Activated naive CD4-positive, alpha-beta T cell treated with anti-CD3 and anti-CD28 coated beads for 36 hours (primary cell): Measurements from ENCODE around the gene SLC25A22. TPM values are rescaled to one million over a fixed set of nuclear protein-coding genes. Genes with fewer than 3 reads are reported as not detected.

ENCODE experiments used
- CTCF ChIA-PET: fragments of 350-600 bp; sonication (Branson Sonifier 250); formaldehyde crosslinking; loops from one replicate; lab custom pipeline; 2021; ENCODE audit warnings: antibody characterized with exemption; lab: Charles Lee
- DNase-seq: peaks from one replicate; pipeline ENCODE4 v3.0.0-alpha.2; 2020
- H3K27ac Mint-ChIP-seq: one replicate; pipeline ENCODE4 v1.8.0; 2021; ENCODE audit warnings: mild to moderate bottlenecking, mixed read lengths
- H3K27me3 Mint-ChIP-seq: one replicate; pipeline ENCODE4 v1.8.0; 2021; ENCODE audit warnings: low read depth, mixed read lengths
- H3K36me3 Mint-ChIP-seq: one replicate; pipeline ENCODE4 v1.8.0; 2021; ENCODE audit warnings: low read depth, mixed read lengths
- H3K4me1 Mint-ChIP-seq: one replicate; pipeline ENCODE4 v1.8.0; 2021; ENCODE audit warnings: low read depth, mixed read lengths
- H3K4me3 Mint-ChIP-seq: one replicate; pipeline ENCODE4 v1.8.0; 2021; ENCODE audit warnings: mild to moderate bottlenecking, moderate library complexity, mixed read lengths
- H3K9me3 Mint-ChIP-seq: one replicate; pipeline ENCODE4 v1.8.0; 2021; ENCODE audit warnings: mixed read lengths
- intact Hi-C: fragments of 100-400 bp; cut with micrococcal nuclease; formaldehyde crosslinking; loops from one replicate; pipeline ENCODE4 v1.15.1; 2023
- total RNA-seq, 2 experiments: library from RNA; stranded (reverse); gene quantifications; one replicate each; pipeline ENCODE4 v1.2.3, GENCODE V29; 2021

Gene SLC25A22
- total RNA-seq, 2 experiments from 2014 or later: 19.1 to 21.8 TPM

GRCh38 chr11:839875-840617 is 42.0 kb upstream of the SLC25A22 start:
- Mint-ChIP-seq H3K27me3 (no peaks in the 10 kb centered on the region), H3K4me1 (peaks cover 27% of the 10 kb centered on the region), H3K4me3 (peak overlapping the region; percentile 84), H3K36me3 (peaks cover 2% of the 10 kb centered on the region), H3K27ac (no peak overlapping the region), H3K9me3 (no peaks in the 10 kb centered on the region)
- CTCF ChIA-PET: no interaction called here
- DNase-seq: no peak
- intact Hi-C loops: loop anchor here (5.0 kb wide), 1 partner anchor 87 kb away; the partner anchor contains the start of gene AP2A2

- no peak for DNase-seq
- H3K27me3 Mint-ChIP-seq: peaks cover under 1% of the 10 kb centered on the region
- H3K4me3 Mint-ChIP-seq: no peak overlapping the region
- no peaks in the 10 kb centered on the region for H3K9me3 Mint-ChIP-seq
- intact Hi-C loops: no loop called here
- H3K27ac Mint-ChIP-seq: no peak overlapping the region
- H3K4me1 Mint-ChIP-seq: peaks cover 29% of the 10 kb centered on the region
- CTCF ChIA-PET: no interaction called here
- H3K36me3 Mint-ChIP-seq: peaks cover 2% of the 10 kb centered on the region
Measured at GRCh38 chr11:839280-839623, 41.2 kb upstream of the SLC25A22 start.

- Mint-ChIP-seq H3K4me3 (no peak overlapping the region), H3K27ac (no peak overlapping the region), H3K27me3 (peaks cover 6% of the 10 kb centered on the region), H3K9me3 (no peaks in the 10 kb centered on the region), H3K36me3 (peaks cover 2% of the 10 kb centered on the region), H3K4me1 (peaks cover 31% of the 10 kb centered on the region)
- intact Hi-C loops: no loop called here
- CTCF ChIA-PET: no interaction called here
- no peak for DNase-seq
Measured at GRCh38 chr11:838441-839279, 40.6 kb upstream of the SLC25A22 start.

- Mint-ChIP-seq H3K4me3 (no peak overlapping the region), H3K9me3 (no peaks in the 10 kb centered on the region), H3K27me3 (peaks cover 6% of the 10 kb centered on the region), H3K4me1 (peaks cover 27% of the 10 kb centered on the region), H3K36me3 (peaks cover 2% of the 10 kb centered on the region), H3K27ac (no peak overlapping the region)
- no peak for DNase-seq
- CTCF ChIA-PET: no interaction called here
- intact Hi-C loops: no loop called here
Measured at GRCh38 chr11:837990-838307, 39.9 kb upstream of the SLC25A22 start.

- CTCF ChIA-PET: no interaction called here
- no peak overlapping the region for H3K27ac Mint-ChIP-seq
- DNase-seq: no peak
- no peak overlapping the region for H3K4me3 Mint-ChIP-seq
- peaks cover 27% of the 10 kb centered on the region for H3K4me1 Mint-ChIP-seq
- H3K27me3 Mint-ChIP-seq: peaks cover 6% of the 10 kb centered on the region
- H3K36me3 Mint-ChIP-seq: peaks cover 2% of the 10 kb centered on the region
- intact Hi-C loops: no loop called here
- no peaks in the 10 kb centered on the region for H3K9me3 Mint-ChIP-seq
Measured at GRCh38 chr11:837189-837989, 39.3 kb upstream of the SLC25A22 start.

GRCh38 chr11:836700-837099 is 38.6 kb upstream of the SLC25A22 start:
- CTCF ChIA-PET: no interaction called here
- intact Hi-C loops: no loop called here
- peaks cover 2% of the 10 kb centered on the region for H3K36me3 Mint-ChIP-seq
- DNase-seq: no peak
- peaks cover 11% of the 10 kb centered on the region for H3K27me3 Mint-ChIP-seq
- no peak overlapping the region for H3K4me3 Mint-ChIP-seq
- H3K9me3 Mint-ChIP-seq: no peaks in the 10 kb centered on the region
- peaks cover 28% of the 10 kb centered on the region for H3K4me1 Mint-ChIP-seq
- H3K27ac Mint-ChIP-seq: no peak overlapping the region

GRCh38 chr11:836274-836673 is 38.2 kb upstream of the SLC25A22 start:
- peaks cover 29% of the 10 kb centered on the region for H3K4me1 Mint-ChIP-seq
- intact Hi-C loops: no loop called here
- CTCF ChIA-PET: no interaction called here
- peaks cover 2% of the 10 kb centered on the region for H3K36me3 Mint-ChIP-seq
- no peak for DNase-seq
- H3K4me3 Mint-ChIP-seq: no peak overlapping the region
- peaks cover 15% of the 10 kb centered on the region for H3K27me3 Mint-ChIP-seq
- no peak overlapping the region for H3K27ac Mint-ChIP-seq
- no peaks in the 10 kb centered on the region for H3K9me3 Mint-ChIP-seq

- no peak for DNase-seq
- Mint-ChIP-seq H3K9me3 (no peaks in the 10 kb centered on the region), H3K36me3 (peaks cover 2% of the 10 kb centered on the region), H3K4me1 (peaks cover 23% of the 10 kb centered on the region), H3K27ac (no peak overlapping the region), H3K4me3 (peak overlapping the region; percentile 55), H3K27me3 (peaks cover 20% of the 10 kb centered on the region)
- CTCF ChIA-PET: interaction anchor here (1.4 to 1.5 kb wide), 2 partner anchors 14 to 15 kb away, joined by 3 to 5 read pairs; no protein-coding TSS in a partner anchor
- intact Hi-C loops: no loop called here
Measured at GRCh38 chr11:834371-835316, 36.6 kb upstream of the SLC25A22 start.

GRCh38 chr11:833849-834311 is 35.8 kb upstream of the SLC25A22 start:
- intact Hi-C loops: no loop called here
- H3K27me3 Mint-ChIP-seq: peaks cover 28% of the 10 kb centered on the region

GRCh38 chr11:833114-833791 is 35.2 kb upstream of the SLC25A22 start:
- intact Hi-C loops: no loop called here
- Mint-ChIP-seq H3K27ac (no peak overlapping the region), H3K4me1 (peaks cover 28% of the 10 kb centered on the region), H3K36me3 (no peaks in the 10 kb centered on the region), H3K9me3 (no peaks in the 10 kb centered on the region), H3K27me3 (peaks cover 33% of the 10 kb centered on the region), H3K4me3 (peak overlapping the region; percentile 55)
- CTCF ChIA-PET: no interaction called here
- peak; percentile 40 for DNase-seq

More at GRCh38 chr11:833849-834311, 35.8 kb upstream of the SLC25A22 start:
- Mint-ChIP-seq H3K36me3 (no peaks in the 10 kb centered on the region), H3K4me1 (peaks cover 28% of the 10 kb centered on the region), H3K27ac (no peak overlapping the region), H3K9me3 (no peaks in the 10 kb centered on the region), H3K4me3 (peak overlapping the region; percentile 55)
- DNase-seq: no peak
- CTCF ChIA-PET: interaction anchor here (1.4 to 1.5 kb wide), 2 partner anchors 14 to 15 kb away, joined by 3 to 5 read pairs; no protein-coding TSS in a partner anchor

- Mint-ChIP-seq H3K27ac (no peak within 1 kb of the TSS), H3K27me3 (peaks cover 39% of the 10 kb centered on the region), H3K4me3 (peak within 1 kb of the TSS; percentile 55), H3K4me1 (peaks cover 34% of the 10 kb centered on the region), H3K9me3 (no peaks in the 10 kb centered on the region), H3K36me3 (no peaks in the 10 kb centered on the region)
- peak; percentile 34 for DNase-seq
- intact Hi-C loops: no loop called here
- CTCF ChIA-PET: no interaction called here
Measured at GRCh38 chr11:832529-833113, 34.5 kb upstream of the SLC25A22 start, which contains the start of gene CD151. Gene CD151 (plus strand): TSS chr11:832952. CDS start chr11:836070, 3,118 bp downstream.
